Kidney capillary endothelial cell (primary cell): Measurements from ENCODE around the gene PRPH2.

Source experiments
- DNase-seq: peaks from one replicate; pipeline ENCODE4 v3.0.0-alpha.2; 2018; ENCODE audit warnings: low spot score

The PRPH2 gene

GRCh38 chr6:42722497-42722896, at the start of gene PRPH2:
TSS of gene PRPH2 (minus strand) at chr6:42722597. CDS start at chr6:42722334, 263 bp downstream.
- DNase-seq = no peak

GRCh38 chr6:42771741-42772100, 49.3 kb upstream of the PRPH2 start:
- DNase-seq = no peak

- DNase-seq = no peak
Measured at GRCh38 chr6:42769836-42770235, 47.4 kb upstream of the PRPH2 start.

GRCh38 chr6:42769051-42769450, 46.7 kb upstream of the PRPH2 start:
- DNase-seq = no peak

GRCh38 chr6:42766163-42766670, 43.8 kb upstream of the PRPH2 start:
- DNase-seq = no peak

- no peak for DNase-seq
Measured at GRCh38 chr6:42764911-42765648, 42.7 kb upstream of the PRPH2 start.

GRCh38 chr6:42762950-42763349, 40.6 kb upstream of the PRPH2 start:
- no peak for DNase-seq

- no peak for DNase-seq
Measured at GRCh38 chr6:42762426-42762859, 40.0 kb upstream of the PRPH2 start.

- DNase-seq = no peak
Measured at GRCh38 chr6:42761287-42762067, 39.1 kb upstream of the PRPH2 start.

- no peak for DNase-seq
Measured at GRCh38 chr6:42758756-42759430, 36.5 kb upstream of the PRPH2 start.

GRCh38 chr6:42756722-42757121, 34.3 kb upstream of the PRPH2 start:
- DNase-seq = no peak

GRCh38 chr6:42754759-42755158, 32.4 kb upstream of the PRPH2 start:
- no peak for DNase-seq

- no peak for DNase-seq
Measured at GRCh38 chr6:42751055-42751454, 28.7 kb upstream of the PRPH2 start.

- DNase-seq = no peak
Measured at GRCh38 chr6:42748203-42748898, 26.0 kb upstream of the PRPH2 start.

GRCh38 chr6:42746463-42747391, 24.3 kb upstream of the PRPH2 start:
- DNase-seq = peak; percentile 87

- peak; percentile 97 for DNase-seq
Measured at GRCh38 chr6:42745640-42746462, 23.5 kb upstream of the PRPH2 start, which contains the start of gene TBCC. TSS of gene TBCC (minus strand) at chr6:42746103. CDS start at chr6:42746073, 30 bp downstream.

GRCh38 chr6:42745083-42745639, 22.8 kb upstream of the PRPH2 start:
- DNase-seq = peak; percentile 36

- DNase-seq = no peak
Measured at GRCh38 chr6:42744351-42744893, 22.0 kb upstream of the PRPH2 start.
